CD4-positive, alpha-beta T cell treated with Interleukin-17A for 1 hour (primary cell): ENCODE results near the gene MTA2.
"Not testable (repeated sequence)": the region's sequence is repeated elsewhere in the genome, so short reads cannot be mapped to it uniquely, and the experiment has no call there.

Experiments used
- DNase-seq: peaks from one replicate; pipeline ENCODE4 v3.0.0-alpha.2; 2020

Gene MTA2

DNA sequence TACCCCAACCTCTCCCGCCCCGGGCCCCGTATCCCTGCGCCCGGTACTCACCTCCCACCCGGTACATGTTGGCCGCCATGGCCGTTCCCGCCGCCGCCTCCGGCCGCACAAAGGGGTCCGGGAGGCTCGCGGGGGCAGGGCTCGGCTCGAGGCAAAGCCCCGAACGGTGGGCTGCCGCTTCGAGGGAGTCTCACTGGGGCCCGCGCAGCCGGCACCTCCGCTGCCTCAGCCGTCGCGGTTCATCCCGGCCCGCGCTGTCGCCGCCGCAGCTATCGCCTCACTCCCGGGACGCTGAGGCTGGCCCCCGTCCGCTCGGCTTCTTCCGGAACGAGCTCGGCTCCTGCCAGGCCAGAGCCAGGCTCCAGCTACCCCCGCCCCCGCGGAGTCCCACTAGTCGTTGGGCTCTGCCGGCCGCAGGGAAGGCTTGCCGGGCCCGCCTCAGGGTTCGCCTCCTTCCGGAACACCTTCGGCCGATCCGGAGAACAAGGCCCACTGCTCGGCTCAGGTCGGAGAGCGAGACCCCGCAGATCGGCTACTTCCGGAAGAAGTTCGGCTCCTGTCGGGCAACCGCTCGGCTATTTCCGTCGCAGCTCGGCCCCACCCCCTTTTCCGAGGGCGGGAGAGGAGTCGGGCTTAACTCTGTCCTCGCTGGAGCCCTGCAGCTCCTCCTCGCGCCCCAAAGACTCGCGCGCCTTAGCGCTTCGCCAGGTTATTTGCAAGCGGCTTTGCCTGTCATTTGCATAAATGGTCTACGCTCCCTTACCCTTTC lies at the start of gene MTA2:
TSS of gene MTA2 (minus strand) at position 494 of the 769 bp plus-strand sequence. CDS start at position 79, 415 bp downstream.
- peak; percentile 99 for DNase-seq

DNA sequence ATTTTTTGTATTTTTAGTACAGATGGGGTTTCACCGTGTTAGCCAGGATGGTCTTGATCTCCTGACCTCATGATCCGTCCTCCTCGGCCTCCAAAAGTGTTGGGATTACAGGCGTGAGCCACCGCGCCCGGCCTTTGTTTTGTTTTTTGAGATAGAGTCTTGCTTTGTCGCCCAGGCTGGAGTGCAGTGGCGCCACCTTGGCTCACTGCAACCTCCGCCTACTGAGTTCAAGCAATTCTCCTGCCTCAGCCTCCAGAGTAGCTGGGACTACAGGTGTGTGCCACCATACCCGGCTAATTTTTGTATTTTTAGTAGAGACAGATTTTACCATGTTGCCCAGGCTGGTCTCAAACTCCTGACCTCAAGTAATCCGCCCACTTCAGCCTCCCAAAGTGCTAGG lies 48.6 kb upstream of the MTA2 start:
- not testable (repeated sequence) for DNase-seq

DNA sequence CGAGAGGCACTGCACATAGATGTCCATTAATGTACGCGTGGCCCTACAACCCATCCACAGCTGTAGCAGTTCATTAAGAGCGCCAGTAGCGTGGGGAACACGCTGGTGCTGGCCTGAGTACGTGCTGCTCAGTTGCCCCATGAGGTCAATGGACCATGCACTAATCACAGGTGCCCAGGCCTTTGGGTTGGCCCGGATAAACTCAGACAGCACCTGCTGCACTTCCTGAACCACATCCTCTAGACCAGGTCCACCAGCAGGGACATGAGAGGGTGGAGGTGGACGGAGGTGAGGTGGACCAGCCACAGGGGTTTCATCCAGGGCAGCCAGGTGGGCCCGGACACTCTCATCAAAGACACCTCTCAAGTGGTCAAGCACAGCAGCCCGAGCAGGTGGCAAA lies 47.8 kb upstream of the MTA2 start:
- DNase-seq: no peak

DNA sequence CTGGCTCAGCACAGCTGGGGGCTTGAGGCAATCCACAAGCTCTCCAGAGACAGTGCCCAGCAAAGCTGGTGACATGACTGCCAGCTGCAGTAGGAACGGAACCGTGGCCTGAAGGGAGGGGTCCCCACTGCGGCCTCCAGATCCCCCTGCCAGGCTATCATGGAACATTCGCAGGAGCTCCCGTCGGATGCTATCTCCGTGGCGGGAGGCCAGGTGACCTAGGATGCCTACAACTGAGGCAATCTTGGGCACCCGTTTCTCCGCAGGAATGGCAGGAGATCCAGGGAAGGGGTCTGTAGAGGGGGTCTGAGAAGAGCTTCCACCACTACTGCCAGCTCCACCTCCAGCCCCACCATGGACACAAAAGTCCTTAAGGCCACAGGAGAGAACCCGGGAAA lies 47.3 kb upstream of the MTA2 start:
- no peak for DNase-seq

DNA sequence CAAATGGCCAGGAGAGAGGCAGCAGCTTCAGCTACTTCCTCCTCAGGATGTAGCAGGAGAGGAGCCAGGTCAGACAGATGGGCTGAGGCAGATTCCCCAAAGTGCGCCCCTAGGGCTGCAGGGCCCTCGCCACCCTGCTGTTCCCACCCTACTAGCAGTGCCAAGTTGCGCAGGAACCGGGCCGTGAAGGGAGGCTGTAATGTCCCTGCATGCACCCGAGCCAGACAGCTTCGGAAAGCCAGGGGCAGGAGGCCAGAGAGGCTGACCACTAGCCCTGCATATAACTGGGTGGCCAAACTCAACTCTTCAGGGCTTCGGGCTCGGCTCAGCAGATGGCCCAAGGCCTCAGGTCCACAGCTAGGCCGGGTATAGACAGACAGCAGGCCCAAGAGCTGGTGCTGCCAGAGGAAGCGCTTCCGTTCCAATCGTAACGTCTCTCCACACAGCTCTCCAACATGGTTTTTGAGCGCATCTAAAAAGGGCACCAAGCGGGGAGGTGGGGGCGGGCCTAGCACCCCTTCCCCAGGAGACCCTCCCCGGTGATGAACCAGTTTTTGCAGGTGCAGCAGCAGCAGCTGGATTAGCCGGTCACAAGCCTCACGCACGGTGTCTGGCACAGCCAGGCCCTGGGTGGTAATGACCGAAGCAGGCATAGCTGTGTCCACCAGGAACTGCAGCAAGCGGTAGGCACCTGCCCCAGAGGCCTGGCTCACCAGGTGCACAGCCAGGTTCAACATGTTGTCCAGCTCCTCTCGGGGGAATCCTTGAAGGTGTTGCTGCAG lies 46.7 kb upstream of the MTA2 start:
- no peak for DNase-seq

DNA sequence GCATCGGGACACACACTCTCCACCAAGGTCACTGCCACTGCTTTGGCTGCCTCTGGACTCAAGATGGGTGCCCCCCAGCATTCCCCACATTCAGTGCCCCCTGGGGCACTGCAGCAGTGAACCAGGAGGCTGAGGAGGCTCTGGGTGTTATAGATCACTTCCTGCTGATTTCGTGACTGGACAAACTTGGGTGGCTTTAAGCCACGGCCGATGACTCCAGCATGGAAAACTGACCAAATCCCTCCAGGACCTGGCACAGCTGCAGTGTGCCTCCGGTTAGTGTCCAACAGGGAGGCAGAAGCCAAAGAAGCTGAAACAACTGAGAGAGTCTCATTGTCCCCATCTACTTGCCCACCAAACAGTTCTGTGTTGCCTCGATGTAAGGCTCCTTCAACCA lies 45.9 kb upstream of the MTA2 start:
- DNase-seq: no peak

DNA sequence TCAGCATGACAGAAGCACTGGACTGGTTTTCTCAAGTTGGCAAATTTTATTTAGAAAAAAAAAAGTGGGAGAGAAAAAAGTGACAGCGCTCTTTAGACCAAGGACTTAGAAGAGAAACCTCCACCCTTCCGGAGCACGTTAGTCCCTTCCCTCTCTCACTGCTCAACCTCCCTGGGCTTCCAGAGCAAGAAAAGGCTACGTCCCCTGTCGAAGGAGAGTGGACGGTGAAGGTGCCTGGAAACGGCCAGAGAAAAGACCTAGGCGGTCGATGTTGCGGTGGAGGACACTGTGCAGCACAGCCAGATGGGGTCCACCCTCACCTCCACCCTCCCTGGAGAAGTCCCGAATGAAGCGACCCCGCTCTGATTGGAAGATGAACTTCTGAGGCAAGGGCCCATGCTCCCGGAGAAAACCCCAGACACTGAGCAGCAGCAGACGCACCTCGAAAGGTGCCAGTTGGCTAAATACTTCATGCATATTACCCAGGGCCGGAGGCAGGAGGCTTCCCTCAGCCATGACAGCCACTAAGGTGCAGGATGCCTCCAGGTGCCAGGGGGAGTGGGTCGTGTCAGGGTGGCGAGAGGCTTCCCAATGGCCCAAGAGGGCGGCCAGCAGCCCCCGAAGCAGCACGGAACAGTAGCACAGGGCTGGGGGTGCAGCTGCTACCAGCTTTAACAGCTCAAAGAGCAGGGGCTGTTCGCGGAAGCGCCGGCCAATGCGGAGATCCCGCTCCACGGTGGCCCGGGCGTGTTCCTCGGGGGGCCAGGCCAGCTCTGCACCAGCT lies 45.4 kb upstream of the MTA2 start:
- no peak for DNase-seq

DNA sequence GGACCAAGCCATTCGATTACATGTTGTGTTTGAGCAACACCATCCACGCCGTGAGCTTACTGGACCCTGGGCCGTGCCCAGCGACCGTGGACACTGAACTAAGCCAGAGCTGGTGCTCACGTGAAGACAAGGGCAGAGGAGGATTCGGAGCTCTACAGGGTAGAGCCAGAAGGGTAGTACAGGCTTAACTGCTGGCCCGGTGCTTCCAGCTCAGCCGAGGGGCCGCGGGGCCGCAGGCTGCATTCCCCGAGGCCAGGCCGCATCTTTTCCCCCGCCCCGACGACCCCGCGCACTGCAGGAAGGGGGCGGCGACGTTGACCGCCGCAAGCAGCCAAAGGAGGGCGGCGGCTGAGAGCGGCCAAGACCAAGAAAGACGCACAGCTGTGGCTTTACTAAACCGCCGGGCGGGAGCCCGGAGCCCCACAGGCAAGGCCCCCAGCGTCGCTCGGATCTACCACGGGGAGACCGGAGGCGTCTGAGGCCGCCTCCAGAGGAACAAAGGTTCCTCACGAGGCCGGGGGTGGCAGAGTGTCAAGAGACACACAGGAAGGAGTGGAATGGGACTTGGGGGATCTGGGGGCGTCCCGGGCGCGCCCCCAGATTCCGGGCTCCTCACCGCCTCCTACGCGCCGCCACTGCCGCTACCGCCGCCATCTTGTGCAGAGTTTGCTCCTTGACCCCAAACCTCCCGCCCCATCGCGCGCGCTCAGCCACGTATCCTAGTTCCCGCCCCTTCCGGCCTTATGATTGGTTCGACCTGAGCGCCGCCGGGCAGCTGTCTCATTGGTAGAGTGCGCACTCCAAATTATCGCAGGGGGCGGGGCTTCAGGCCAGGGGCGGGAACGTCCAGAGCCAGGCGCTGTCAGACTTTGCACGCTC lies 44.5 kb upstream of the MTA2 start, which contains the start of gene GANAB:
TSS of gene GANAB (minus strand) at position 668 of the 879 bp plus-strand sequence. CDS start at position 654, 14 bp downstream.
- peak; percentile 99 for DNase-seq

DNA sequence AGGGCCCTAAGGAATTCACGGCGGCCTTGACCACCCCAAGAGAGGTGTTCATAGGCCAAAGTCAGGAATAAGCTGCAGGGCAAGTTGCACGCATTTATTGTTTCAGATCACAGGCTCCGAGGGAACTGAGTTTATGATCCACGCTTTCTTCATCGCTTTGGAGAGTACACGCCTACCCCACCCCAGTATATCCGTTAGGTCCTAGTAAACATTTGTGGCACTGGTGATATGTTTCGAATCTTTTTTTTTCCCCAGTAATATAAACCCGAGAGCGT lies 43.9 kb upstream of the MTA2 start:
- DNase-seq: no peak

DNA sequence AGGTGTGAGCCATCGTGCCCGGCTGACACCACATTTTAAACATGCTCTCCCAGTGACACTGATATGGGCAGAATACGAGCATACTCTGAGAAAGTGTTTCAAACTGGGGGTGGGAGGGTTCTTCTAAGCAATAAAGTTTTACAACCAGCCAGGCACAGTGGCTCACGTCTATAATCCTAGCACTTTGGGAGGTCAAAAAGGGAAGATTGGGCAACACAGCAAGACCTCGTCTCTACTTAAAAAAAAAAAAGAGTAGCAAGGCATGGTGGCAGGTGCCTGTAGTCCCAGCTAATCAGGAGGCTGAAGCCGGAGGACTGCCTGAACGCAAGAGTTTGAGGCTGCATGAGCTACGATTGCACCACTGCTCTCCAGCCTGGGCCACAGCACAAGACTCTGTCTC lies 42.6 kb upstream of the MTA2 start:
- DNase-seq: no peak

DNA sequence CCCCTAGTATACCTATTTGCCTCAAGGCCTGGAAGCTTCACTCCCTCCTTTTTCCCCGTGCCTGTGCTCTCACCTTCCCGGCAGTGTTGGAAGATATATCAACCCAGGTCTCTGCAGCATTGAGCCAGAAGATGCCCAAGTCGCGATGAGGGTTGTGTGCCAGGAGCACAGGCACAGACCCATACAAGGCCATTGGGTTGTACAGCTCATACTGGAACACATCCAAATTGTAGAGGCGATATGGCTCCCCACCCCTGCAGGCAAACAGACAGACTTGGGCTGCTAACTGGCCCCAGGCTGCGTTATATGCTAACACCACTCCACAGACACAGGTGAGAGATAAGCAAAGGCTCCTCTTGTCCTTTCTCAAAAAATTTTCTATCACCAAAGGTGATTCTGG lies 30.8 kb upstream of the MTA2 start:
- no peak for DNase-seq

DNA sequence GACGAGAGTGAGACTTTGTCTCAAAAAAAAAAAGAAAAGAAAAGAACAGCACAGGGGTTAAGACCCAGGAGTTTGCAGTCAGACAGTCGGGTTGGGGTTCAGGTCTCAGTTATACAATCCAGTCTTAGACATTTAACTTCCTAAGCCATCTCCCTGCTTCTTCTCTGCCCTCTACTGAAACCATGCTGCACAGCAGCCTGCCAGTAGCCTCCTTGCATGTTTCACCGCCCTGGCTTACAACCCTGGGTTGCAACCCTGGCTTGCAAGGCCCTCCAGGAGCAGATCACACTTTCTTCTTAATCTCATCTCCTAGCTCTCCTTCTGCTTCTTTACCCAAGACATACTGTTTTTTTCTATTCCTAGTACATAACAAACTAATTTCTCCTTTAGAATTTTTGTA lies 26.0 kb upstream of the MTA2 start:
- no peak for DNase-seq

DNA sequence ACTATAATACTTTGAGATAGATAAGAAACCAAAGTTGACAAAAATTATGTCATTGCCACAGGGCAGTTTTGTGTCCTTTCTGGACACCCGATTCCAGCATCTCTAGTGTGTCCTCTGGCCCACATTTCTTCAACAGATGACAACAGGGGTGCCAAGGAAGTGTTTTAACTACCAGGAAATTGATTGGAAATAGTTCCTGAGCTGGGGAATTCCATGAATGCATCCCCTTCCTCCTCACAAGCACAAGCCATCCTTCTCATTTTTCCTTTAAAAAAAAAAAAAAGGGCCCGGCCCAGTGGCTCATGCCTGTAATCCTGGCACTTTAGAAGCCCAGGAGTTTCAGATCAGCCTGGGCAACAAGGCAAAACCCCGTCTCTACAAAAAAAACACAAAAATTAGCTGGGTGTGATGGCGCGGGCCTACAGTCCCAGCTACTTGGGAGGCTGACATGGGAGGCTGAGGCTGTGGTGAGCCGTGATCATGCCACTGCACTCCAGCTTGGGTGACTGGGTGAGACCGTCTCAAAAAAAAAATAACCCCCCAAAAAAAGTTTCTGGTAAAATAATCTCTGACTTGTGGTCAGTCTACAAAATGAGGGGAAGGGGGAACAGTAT lies 20.9 kb upstream of the MTA2 start:
- no peak for DNase-seq

DNA sequence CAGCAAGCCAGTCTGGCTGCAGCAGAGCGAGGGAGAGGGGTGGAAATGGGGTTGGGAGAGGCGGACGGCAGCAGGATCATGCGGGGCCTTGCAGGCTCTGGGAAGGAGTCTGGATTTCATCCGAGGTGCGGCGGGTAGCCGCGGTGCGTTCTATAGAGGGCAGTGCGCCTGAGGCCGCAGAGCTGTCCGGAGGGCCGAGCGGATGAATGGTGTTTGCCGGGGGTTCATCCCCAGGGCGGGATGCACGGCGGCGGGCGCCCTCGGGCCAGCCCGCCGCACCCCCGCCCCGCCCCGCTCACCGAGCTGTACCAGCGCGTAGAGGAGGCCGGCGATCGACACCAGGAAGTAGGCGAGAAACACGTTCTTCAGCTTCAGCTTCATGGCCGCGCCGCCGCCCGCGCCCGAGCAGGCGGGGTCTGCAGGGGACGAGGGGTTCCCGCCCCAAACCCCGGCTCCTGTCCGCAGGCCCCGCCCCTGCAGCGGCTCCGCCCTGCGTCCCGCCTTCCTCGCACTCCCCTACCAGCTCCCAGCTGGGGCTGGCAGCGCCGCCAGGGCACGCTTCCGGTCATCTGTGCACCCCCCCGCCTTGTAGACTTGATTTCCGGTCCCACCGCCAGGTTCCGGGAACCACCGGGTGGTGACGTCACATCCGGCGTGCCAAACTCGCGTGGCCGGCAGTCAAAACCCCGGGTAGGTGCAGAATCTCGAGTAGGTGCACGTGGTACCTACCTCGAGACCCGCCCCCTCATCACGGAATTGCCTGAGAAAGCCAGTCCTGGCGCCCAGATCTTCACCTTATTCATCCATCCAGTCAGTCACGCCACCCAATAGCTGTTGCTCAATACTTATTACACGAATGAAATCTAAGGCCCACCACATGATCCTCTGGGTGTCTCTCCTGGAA lies 20.2 kb upstream of the MTA2 start, which contains the start of gene B3GAT3:
TSS of gene B3GAT3 (minus strand) at position 420 of the 904 bp plus-strand sequence. CDS start at position 381, 39 bp downstream.
- DNase-seq: peak; percentile 99

DNA sequence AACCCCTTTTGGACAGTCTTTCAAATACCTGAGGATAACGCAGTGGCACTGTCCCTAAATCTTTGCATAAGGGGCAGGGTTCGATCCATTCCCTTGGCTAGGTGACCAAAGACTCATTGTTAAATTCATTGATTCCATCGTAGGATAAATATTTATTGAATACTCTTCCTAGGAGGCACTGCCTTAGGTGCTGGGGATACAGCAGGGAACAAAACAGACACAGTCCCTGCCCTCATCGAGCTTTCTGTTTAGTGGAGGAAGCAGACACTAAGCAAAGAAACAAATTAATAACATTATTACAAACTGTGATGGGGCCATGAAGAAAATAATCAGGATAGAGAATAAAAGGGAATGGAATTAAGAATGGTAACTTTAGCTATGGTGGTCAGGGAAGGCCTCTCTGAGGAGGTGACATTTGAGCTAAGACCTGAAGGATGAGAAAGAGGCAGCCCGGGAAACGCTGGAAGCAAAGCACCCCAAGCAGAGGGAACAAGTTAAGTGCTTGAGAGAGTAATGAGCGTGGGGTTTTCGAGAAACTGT lies 19.4 kb upstream of the MTA2 start:
- DNase-seq: no peak

DNA sequence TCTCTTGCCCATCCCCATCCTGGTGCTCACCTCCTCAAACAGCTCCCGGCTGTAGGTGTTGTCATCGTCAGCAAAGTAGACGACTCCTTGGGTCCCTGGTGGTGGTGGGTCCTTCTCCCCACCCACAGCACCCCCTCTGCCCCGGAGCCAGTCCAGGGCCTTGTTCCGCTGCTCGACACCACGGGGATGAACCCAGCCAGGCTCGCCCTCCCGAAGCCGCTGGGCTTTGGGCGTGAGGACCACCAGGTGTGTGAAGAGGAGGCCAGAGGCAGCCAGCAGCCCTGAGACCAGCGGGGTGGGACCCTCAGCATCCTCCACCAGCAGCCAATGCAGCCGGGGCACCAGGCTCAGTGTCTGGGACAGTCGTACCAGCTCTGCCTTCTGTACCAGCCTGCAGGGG lies 15.3 kb upstream of the MTA2 start:
- not testable (repeated sequence) for DNase-seq

DNA sequence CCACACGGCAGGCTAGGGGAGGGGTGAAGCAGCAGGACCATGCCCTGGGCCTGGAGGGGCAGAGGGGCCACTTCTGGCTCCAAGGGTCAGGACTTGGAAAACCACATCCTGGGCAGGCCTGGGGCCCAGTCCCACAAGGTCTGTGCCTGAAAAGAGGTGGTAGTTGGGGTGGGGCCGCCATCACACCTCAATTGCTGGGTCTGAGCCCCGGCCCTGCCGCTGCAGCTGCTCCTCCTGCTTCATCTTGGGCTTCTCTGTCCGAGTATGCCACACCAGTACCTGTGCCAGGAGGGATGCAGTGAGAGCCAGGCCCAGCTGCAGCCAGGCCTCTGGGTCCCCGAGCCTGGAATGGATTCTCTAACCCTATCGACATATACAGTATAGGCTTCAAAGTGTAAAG lies 13.9 kb upstream of the MTA2 start:
- DNase-seq: no peak

DNA sequence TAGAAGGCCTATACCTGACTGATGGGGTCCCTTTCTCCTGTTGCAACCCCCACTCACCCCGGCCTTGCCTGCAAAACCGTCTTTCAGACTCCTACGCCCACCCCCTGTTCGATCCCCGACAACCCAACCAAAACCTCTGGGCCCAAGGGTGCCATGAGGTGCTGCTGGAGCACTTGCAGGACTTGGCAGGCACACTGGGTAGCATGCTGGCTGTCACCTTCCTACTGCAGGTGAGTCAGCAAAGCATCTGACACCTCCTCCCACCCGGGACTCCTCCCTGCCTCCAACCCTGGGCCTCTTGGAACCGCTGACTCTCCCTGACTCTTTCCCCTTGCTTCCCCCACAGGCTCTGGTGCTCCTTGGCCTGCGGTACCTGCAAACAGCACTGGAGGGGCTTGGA lies 12.6 kb upstream of the MTA2 start:
- DNase-seq: no peak

DNA sequence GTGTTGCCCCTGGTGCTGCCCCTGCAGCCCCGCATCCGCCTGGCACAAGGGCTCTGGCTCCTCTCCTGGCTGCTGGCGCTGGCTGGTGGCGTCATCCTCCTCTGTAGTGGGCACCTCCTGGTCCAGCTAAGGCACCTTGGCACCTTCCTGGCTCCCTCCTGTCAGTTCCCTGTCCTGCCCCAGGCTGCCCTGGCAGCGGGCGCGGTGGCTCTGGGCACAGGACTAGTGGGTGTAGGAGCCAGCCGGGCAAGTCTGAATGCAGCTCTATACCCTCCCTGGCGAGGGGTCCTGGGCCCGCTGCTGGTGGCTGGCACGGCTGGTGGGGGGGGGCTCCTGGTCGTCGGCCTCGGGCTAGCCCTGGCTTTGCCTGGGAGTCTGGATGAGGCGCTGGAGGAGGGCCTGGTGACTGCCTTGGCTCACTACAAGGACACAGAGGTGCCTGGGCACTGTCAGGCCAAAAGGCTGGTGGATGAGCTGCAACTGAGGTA lies 11.7 kb upstream of the MTA2 start:
- DNase-seq: no peak
